NCI-H510A treated with DMSO at 0.1 percent for 48 hours (cell line): ENCODE results near the gene ITCH.
A peak's percentile ranks its signal among the peaks of the same experiment; 100 is the strongest.
"Not testable (repeated sequence)": the region's sequence is repeated elsewhere in the genome, so short reads cannot be mapped to it uniquely, and the experiment has no call there.

ENCODE experiments used
- DNase-seq: peaks from one replicate; lab custom pipeline; 2025; lab: John Stamatoyannopoulos, UW

Gene ITCH

DNA sequence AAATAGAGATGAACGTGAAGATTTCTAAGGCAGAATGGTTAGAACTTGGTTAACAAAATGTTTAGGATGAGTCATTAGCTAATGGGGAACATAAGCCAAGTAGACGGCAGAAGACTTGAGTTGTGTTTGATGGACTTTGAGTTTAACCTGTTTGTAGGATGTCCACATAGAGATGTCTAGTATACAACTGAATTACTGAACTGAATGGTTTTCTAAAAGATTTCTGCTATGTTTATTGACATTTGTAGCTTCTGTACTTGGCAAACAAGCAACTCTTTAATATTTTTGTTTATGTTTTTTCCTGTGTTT is 98.7 kb downstream of the ITCH start:
- DNase-seq = no peak

DNA sequence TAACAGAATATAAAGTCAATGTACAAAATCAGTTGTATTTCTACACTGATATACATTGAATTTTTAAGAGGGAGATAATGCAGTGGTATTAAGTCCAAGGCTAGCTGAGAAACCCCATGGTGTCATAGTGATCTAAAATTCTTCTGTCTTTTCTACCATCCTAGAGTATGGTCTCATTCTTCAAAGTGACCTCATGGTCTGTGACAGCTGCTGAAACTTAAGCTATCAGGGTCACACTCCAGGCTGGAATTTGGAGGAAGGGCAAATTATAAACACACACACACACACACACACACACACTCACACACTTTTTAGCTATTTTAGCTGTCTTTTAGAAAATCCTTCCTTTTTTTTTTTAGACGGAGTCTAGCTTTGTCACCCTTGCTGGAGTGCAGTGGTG is 105.9 kb downstream of the ITCH start:
- no peak for DNase-seq

DNA sequence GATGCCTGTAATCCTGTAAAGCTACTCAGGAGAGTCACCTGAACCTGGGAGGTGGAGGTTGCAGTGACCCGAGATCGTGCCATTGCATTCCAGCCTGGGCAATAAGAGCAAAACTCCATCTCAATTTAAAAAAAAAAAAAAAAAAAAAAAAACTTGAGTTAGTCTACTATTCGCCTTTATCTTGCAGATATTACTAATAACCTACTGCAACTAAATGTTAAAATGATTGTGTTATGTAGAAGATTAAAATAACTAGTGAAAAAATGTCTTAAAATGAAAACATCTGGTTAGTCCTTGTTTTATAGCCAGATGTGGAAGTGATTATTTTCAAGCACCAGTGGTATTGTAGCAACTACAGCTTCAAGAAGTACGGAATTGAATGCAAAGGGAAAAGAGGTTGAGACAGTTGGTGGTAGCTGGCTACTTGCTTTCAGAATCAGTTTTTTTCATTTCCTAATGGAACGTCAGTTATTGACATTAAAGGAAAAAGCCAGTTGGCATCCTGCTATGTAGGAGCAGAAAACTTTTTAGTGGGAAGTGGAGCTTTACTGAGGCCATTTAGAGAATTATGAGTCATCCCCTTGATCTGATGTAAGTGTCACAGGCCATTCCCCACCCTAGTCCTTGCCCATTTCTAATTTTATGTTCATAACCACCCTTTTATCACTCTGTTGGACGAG is 109.3 kb downstream of the ITCH start:
- no peak for DNase-seq

DNA sequence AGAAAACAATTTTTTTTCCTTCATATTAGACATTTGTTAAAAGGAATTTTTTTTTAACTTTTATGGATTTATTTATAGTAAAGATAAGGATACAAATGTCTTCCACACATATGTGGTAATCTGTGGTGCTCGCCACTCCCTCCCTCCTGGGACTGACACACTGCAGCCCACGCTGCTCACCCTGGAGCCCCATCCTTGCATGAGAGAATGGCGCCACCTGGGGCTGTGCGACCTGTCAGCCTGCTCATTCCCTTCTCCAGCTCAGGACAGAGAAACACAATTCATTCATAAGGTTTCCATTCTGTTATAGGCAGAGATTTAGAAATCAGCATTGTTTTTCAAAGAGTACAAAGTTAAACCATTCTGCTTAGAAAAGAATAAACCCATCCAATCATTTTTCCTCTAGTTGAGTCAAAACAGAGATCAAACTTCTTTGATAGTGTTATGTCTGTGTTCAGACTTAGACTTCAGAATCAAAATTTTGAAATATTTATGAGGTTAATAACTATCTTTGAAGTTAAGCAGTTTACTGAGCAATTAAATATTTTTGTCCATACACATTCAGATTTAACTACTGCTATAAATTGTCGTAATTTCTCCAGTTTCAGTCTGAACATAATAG is 110.3 kb downstream of the ITCH start:
- DNase-seq = peak; percentile 9

DNA sequence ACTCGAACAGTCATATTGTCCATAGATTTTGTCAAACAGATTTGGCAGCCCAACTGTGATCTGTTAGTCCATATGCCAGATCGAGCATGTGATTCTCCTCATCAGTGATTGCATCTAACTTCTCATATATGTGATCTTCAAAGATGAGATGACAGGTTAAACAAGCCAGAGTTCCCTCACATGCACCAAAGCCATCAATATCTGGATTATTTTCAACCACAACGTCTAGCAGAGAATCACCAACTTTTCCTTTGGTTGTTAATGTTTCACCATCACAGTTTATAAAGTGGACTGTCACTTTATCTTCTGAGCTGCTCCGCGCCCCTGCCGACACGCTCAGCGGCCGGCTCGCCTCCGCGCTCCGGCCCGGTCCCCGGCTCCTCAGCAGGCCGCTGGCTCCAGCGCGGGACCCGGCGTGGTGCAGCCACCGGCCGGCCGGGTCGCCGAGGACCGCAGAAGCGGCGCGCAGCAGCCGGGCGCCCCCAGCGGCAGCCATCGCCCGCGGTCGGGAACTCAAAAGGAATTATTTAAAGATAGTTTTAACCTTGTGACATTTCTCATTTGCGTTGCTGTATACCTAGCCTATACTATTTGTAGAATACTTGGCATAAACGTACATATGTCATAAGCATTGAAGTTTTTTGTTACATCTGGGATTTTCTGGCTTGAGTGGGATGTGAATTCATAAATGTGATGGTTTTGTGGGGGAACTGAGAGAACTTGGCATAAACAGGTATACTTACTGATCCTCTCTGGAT is 113.1 kb downstream of the ITCH start:
- DNase-seq = no peak

DNA sequence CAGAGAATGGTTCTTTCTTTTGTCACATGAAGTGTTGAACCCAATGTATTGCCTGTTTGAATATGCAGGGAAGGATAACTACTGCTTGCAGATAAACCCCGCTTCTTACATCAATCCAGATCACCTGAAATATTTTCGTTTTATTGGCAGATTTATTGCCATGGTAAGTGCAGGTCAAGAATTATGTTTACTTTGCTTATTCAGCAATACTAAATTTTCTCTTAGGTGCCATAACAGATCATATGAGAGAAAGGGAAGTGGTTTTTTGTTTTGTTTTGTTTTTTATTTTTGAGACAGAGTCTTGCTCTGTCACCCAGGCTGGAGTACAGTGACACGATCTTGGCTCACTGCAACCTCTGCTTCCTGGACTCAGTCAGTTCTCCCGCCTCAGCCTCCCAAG is 116.6 kb downstream of the ITCH start:
- DNase-seq = no peak

DNA sequence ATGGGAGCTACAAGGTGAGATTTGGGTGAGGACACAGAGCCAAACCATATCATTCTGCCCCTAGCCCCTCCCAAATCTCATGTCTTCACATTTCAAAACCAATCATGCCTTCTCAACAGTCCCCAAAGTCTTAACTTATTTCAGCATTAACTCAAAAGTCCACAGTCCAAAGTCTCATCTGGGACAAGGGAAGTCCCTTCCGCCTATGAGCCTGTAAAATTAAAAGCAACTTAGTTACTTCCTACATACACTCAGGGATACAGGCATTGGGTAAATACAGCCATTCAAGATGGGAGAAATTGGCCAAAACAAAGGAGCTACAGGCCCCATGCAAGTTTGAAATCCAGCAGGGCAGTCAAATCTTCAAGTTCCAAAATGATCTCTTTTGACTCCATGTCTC is 119.1 kb downstream of the ITCH start:
- not testable (repeated sequence) for DNase-seq

DNA sequence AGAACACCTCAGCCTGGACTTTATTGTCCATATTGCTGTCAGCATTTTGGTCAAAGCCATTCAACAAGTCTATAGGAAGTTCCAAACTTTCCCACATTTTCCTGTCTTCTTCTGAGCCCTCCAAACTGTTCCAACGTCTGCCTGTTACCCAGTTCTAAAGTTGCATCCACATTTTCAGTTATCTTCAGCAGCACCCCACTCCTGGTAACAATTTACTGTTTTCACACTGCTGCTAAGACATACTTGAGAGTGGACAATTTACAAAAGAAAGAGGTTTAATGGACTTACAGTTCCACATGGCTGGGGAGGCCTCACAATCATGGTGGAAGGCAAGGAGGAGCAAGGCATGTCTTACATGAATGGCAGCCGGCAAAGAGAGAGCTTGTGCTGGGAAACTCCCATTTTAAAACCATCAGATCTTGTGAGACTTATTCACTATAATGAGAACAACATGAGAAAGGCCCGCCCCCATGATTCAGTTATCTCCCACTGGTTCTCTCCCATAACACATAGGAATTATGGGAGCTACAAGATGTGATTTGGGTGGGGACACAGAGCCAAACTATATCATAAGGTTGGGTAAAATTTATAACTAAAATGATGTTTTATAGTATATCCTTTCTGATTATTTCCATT is 120.6 kb downstream of the ITCH start:
- not testable (repeated sequence) for DNase-seq

DNA sequence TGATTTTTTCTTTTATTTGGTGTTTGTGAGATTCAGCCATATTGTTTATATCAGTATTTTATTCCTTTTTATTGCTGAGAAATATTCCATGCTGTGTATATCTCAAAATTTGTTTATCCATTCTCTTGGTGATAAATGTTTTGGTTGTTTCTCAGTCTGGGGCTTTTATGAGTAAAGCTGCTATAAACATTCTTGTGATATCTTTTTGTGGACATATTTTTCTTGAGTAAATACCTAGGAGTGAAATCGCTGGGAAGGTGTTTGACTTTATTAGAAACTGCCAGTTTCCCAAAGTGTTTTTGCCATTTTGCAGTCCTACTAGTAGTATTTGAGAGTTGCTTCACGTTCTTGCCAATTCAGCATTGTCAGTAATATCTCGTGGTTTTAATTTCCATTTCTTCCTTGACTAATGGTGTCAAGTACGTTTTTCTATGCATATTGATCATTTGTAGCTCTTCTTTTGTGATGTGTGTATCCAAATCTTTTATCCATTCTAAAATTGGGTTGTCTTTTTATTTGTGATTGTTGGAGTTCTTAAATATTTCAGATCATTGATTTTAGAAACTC is 122.1 kb downstream of the ITCH start:
- no peak for DNase-seq

DNA sequence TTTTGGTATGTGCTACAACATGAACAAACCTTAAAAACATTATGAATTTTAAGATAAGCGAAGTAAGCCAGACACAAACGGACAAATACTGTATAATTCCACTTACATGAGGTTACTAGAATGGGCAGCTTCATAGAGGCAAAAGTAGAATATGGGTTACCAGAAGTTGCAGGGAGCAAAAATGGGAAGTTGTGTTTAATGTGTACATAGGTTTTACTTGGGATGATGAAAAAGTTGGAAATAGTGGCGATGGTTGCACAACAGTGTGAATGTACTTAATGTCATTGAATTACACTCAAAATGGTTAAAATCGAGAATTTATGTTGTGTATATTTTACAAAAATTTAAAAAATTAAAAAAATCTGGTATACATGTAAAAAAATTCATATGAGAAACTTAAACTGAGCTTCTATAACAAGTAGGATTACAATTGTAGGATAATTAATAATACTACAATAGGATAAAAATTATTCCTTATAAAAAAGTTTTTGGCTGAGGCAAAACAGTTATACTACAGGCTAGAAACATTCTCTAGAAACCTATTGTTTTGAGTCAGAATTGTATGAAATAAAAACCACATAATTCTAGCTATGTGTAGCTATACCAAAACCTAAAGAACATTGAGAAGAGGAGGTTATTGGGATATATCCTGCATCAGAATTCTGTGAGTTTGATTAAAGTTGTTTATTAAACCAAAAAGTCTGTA is 128.3 kb downstream of the ITCH start:
- DNase-seq = no peak

DNA sequence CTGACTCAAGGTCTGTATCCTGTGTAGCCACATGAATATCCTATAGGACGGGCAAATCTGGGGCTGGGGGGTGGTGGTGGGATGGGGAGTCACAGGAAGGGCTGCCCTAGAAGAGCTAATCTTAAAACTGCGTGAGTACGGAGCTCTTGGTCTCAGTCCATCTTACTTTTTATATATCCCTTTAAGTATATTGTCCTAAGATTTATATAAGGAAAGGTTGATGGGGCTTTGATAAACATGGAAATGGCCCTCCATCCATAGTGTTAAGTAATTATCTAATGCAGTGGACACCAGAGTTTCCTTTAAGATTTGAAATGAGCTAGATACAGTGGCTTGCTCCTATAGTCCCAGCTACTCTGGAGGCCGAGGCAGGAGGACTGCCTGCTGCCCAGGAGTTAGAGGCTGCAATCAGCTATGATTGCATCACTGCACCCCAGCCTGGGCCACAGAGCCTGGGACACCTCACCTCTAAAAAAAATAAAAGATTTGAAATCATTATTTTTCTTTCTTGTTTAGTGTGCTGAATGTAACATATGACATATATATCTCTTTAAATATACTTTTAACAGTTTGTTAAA is 128.9 kb downstream of the ITCH start:
- no peak for DNase-seq

DNA sequence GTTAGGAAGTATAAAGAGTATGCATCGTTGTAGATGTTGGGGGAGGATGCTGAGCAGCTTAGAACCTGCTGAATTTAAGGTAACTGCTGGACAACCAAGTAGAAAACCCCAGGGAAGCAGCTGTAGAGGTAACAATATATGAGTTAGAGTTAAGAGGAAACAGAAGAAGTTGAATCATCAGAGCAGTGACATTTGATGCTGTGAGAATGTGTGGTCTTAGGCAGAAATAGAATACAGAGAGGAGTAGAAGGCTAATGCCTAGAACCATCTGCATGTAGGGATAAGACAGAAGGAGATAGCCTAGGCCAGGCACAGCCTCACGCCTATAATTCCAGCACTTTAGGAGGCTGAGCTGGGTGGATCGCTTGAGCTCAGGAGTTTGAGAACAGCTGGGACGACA is 130.6 kb downstream of the ITCH start:
- no peak for DNase-seq

DNA sequence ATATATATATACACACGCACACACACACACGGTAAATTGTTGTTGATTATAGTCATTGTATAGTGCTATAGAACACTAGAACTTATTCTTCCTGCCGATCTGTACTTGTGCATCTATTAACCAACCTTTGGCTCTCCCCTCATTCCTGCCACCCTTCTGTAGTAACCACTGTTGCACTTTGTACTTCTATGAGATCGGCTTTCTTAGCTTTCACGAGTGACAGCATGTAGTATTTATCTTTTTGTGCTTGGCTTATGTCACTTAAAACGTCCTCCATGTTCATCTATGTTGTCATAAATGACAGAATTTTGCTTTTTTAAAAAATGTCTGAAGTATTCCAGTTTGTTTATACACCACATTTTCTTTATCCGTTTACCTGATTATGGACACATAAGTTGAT is 132.2 kb downstream of the ITCH start:
- no peak for DNase-seq

DNA sequence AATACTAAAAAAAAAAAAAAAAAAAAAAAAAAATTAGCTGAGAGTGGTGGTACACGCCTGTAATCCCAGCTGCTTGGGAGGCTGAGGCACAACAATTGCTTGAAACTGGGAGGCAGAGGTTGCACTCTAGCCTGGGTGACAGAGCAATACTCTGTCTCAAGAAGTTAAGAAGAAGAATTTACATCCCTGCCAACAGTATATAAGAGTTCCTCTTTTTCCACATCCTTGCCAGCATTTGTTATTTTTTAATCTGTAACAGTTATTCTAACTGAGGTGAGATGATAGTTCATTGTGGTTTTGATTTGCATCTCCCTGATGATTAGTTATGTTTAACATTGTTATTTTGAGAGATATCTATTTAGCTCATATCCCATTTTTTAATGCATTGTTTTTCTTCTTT is 132.8 kb downstream of the ITCH start:
- no peak for DNase-seq

DNA sequence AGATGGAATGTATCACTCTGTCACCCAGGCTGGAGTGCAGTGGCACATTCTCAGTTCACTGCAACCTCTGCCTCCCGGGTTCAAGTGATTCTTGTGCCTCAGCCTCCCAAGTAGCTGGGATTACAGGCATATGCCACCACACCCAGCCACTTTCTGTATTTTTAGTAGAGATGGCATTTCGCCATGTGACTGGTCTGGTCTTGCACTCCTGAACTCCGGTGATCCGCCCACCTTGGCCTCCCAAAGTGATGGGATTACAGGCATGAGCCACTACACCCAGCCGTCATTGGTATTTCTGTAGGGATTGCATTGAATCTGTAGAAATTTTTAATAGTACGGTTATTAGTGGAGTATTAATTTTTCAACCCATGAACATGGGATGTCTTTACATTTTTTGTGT is 134.5 kb downstream of the ITCH start:
- not testable (repeated sequence) for DNase-seq

DNA sequence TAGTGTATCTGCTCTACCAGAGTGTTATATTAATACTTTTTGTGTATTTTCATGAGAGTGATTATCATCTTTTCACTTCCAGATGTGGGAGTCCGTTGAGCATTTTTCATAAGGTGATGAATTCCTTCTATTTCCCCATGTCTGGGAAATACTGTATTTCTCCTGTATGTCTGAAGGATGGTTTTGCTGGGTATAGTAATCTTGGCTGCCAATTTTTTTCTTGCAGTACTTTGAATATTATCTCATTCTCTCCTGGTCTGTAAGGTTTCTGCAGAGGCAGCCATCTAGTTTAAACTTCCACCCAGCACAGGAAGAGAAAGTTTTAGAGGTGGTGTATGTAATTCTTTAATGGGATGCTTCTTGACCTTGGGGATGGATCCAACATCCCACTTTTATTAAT is 137.8 kb downstream of the ITCH start:
- DNase-seq = no peak

DNA sequence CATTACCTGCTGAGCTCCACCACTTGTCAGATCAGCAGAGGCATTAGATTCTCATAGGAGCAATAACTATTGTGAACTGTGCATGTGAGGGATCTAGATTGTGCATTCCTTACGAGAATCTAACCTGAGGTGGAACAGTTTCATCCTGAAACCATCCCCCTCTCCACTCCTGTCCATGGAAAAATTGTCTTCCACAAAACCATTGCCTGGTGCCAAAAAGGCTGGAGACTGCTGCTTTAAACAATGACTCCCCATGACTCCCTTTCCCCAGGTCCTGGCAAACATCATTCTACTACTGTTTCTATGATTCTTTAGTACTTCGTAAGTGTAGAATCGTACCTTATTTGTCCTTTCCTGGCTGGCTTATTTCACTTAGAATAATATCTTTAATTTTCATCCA is 143.4 kb downstream of the ITCH start:
- no peak for DNase-seq

DNA sequence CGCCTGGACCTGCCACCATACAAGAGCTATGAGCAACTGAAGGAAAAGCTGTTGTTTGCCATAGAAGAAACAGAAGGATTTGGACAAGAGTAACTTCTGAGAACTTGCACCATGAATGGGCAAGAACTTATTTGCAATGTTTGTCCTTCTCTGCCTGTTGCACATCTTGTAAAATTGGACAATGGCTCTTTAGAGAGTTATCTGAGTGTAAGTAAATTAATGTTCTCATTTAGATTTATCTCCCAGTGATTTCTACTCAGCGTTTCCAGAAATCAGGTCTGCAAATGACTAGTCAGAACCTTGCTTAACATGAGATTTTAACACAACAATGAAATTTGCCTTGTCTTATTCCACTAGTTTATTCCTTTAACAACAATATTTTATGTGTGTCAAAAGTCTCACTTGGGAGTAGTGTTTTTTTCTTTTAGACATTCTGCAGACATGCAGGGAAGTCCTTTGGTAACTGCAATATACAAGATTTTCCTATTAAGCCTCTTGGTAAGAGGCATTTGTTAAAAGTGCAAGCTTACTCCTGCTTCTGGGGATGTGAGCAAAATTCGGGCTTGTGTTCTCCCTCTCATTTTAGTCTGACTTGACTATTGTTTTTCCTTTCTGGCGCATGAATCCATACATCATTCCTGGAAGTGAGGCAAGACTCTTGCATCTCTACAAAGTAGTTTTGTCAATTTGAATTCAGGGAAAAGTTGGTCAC is 144.8 kb downstream of the ITCH start:
- DNase-seq = no peak

DNA sequence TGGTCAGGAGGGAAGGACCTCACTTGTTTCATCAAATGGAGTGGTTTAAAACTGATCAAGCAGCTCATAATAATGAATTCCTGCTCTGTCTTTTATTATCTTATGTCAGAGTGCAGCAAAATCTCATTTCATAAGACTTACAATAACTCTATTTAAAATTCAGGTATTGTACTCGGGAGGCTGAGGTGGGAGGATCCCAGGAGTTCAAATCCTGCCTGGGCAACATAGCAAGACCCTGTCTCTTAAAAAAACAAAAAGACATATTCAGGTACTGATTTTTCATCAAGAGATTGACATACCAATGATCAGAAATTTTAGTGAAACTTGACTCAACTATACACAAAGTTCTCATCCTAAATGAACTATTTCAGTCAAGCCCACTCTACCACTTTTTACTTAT is 147.5 kb downstream of the ITCH start:
- DNase-seq = no peak

DNA sequence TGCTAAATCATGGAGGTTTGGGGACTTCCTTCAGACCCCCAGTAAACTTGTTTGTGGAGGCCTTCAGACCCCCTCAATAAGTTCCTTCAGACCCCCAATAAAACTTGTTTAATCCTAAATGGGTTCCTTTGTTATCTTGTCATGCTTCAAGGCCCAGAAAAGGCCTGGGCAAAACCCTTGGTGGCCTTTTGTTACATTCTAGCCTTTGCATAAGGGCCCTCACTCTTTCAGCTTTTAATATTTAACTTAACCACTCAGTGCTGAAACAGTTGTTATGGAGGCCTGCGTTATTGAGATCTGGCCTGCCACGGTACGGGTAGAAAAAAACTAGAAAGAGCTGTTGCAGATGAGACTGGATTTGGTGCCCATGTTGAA is 148.8 kb downstream of the ITCH start:
- no peak for DNase-seq

DNA sequence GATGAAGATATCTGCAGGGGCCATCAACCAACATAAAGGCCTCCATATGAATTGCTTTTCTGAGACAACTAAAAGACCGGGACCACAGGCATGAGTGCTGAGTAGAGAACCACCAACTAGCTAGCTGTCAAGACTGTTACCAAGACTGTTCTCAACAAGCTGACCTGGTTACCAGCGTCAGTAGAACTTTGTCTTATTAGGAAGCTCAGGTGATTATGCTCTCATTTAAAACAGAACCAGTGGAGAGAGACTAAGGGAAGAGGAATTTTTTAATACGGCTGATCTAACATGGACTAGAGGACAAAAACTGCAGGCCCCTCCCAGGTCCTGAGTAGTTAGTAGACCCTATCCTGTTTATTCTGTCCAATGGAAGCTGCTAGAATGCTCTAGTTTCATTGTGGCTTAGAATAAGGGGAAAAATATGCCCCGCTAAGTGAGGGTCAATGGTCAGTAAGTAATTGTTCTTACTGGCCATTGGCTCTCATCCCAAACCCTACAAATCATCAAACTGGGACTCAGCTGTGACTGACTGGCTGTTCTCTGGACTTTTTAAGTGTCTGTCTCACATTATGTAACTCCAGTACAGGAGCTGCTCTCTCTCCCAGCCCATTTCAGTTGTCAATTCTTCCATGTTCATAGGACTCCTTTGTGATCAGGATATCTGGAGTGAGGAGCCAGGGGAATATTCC is 149.3 kb downstream of the ITCH start:
- no peak for DNase-seq
